Measurements from ENCODE around the gene RPIA.
"Not testable (repeated sequence)": the region's sequence is repeated elsewhere in the genome, so short reads cannot be mapped to it uniquely, and the experiment has no call there.

The RPIA gene

DNA sequence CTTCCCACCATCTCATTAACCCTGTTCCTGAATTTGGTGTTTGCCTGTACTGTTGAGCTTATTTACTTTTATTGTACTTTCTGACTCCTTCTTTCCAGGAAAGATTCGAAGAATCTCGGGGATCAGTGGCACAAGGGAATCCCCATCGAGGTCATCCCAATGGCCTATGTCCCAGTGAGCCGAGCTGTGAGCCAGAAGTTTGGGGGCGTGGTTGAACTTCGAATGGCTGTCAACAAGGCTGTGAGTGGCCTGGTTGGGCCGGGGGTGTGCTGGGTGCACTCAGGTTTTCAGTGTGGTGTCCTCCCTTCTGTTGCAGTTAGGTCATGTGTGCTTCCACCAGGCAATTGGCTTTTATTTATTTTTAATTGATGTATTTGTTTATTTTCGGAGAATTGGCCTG lies 45.0 kb downstream of the RPIA start:
- DNase-seq = no peak

DNA sequence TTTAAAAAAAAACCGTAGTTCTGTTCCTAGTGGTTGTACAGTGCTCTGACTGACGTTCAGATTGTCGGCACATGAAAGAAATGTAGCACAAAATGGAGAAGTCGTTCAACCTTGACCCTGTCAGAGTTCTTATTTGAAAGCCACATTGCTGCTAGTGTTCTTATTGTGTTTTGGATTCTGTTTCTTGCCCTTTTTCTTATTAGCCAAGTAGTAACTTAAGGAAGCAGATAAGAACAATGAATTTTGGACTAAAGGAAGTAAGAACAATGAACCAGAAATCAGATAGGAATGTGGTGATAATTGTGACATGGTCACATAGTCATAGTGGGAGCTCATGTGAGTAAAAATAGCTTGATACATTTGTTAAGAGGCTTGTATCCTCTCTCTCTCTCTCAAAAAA lies 45.9 kb downstream of the RPIA start:
- no peak for DNase-seq

DNA sequence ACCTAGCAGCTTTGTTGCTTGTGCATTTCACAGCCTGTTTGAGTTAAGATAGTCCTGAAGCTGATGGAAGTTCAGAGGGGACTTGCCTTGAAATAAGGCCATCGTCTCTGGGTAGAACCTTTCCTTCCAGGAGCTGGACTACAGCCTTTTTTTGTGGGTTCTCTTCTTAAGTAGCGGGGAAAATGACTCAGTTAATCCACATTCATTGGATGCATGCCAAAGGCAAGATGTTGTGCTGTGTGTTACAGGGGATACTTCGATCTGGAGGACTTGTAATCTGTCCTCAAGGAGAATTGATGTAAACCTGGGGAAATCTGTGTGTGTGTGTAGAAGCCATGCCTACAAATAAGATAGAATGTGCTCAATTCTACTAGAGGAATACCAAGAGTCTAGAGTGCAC lies 46.8 kb downstream of the RPIA start:
- no peak for DNase-seq

DNA sequence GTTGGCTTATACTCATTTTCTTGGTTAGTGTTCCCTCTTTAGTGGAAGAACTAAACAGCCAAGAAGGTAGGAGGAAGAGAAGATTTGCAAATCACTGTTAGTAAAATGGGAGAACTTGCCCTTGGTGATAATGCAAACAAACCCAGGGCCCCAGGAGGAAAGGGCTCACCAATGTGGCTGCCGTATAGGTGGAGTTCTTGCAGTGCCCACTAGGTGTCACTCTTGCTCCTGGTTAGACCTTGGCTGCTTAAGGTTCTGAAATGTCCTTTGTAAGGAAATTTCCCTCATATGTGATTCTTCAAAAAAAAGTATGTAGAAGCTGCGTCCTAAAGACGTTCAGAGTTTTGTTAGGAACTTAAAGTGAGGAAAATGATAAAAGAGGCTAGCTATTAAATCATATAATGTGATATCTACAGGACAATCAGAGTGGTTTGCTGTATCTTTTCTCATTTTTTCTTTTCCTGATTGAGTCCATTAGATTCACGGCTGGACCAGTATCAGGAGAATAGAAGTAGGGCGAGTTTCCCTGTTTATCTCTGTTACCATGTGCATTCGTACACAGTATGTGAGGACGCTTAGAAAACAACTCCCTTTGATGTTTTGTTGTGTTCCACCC lies 48.6 kb downstream of the RPIA start:
- DNase-seq = peak; percentile 57 to 74

DNA sequence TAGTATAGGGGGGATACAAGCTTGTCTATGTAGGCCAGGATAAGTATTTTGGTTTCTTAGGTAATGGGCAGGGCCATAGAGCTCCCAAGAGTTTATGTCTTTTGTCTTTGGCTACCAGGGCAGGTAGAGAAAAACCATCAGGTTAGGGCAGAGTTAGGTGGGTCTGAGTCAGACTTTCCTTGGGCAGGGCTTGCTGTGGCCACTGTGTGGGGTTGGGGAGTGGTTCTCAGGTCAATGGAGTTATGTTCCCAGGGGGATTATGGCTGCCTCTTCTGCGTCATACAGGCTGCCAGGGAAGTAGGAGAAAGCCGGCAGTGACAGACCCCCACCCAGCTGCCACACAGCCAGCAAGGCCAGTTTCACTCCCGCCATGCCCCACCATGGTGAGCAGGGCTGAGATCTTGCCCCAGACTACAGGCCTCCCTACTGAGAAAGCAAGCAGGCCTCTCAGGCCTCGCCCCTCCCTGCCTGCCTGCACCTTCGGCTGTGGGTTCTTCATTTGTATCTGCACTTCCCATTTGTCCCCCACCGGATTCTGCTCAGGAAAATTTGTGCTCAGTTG lies 55.5 kb downstream of the RPIA start:
- no peak for DNase-seq

DNA sequence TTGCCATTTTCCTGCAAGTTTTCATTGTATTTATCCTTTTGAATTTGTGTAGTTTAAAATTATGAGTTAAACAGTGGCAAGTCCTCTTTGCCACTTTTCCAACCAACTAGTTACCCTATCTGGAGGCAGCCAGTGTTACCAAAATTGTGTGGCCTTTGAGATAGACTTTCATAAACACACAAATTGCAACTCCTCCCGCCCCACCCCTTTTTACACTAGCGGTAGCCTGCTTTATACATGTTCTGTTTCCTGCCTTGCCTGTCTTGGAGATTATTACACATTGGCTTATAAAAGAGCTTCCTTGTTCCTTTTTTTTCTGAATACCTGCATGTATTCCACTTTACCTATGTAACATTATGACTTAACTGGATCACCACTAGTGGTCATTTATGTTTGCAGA lies 56.5 kb downstream of the RPIA start:
- no peak for DNase-seq

DNA sequence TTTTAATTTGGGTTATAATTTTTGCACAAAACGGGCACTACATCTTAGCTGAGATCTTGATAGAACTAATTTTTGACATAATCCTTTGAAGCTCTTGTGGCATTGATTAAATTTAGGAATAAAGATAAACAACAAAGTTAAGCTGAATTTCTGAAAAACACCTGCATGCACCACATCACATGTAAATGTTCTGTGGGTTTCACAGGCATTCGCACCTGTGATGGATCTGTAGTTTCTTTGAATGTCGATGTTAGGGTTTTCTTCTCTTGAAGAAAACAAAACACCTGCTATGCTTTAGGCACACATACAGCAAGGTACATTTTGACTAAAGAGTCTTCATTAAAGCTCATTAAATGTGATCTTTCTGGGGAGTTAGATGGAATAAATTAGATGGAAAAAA lies 60.3 kb downstream of the RPIA start:
- no peak for DNase-seq

DNA sequence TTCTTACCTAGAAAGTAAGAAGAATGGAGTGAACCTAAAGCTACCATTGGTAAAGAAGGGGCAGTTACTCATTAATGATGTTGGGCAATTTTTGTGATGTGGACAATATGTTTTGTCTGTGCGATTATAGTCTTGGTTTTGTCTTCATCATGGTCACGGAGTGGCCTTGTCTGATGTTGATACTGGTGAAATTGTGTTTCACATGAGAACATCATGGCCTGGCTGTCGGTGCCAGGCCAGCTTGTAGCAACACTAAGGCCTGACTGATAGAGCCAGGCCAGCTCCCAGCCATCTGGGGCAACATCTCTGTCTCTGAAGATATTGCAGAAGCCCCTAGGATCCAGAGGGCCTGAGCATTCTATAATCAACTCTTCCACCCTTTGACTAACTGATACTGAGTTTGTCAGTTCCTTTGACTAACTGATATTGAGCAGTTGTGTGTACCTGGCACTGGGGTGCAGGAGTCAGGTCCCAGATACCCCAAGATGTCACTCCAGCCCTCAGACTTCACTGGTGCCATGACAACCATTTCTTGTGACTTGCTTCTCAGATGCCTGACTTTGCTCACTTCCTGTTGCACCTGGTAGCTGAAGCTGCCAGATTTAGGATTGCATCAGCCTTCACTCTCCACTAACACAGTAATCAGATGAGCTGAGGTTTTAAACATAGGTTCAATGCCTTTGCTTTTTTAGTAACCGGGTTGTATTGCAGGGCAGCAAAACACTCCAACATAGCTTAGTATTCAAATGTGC lies 62.5 kb downstream of the RPIA start:
- peak; percentile 20 to 21 for DNase-seq

DNA sequence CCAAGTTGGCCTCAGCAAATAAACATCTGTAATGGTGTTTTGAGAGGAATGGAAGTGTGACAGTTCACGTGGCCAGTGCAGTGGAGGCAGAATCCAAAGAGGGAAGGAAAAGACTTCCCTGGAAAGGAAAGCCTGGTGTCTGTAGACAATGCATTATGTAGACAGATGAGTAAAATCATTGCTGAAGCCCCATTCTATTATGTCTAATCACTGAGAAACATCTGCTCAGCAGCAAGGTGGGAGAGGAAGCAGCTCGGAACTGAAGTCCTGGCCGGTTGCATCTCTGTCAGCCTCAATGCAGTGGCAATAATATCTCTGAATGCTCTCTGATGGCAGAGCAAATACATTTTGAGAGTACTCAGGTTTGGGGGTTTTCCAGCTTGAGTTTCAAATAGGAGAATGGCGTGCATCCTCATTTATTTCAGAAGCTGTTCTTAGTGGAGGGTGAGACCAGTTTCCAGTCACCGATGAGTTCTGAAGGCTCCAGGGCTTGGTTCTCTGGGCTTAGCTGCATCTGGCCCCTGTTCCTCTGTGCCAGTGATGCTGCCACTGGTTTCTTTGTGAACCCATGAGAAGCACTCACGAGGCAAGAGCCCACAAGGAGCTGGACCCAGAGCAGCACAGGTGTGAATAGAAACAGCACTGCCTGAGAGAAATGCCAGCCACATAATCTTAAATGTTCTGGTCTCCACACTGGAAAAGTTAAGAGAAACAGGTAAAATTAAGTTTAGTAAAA lies 63.3 kb downstream of the RPIA start:
- no peak for DNase-seq

DNA sequence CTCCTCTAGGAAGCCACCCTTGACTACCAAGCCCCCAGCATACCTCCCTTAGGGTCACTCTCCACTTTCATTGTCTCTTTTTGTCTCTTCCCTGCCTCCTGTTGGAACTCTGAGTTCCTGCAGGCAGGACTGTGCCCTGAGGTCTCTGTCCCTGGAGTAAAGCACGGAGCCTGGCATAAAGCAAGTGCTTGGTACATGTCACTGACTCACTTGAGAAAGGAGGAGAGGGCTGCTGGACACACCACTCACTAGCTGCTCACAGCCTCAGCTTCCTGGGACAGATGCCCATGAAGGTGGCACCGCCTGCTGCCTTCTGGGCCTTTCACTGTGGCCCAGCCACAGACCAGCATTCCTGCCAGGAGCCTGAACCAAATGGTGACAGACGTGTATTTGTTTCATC lies 64.4 kb downstream of the RPIA start:
- no peak for DNase-seq

DNA sequence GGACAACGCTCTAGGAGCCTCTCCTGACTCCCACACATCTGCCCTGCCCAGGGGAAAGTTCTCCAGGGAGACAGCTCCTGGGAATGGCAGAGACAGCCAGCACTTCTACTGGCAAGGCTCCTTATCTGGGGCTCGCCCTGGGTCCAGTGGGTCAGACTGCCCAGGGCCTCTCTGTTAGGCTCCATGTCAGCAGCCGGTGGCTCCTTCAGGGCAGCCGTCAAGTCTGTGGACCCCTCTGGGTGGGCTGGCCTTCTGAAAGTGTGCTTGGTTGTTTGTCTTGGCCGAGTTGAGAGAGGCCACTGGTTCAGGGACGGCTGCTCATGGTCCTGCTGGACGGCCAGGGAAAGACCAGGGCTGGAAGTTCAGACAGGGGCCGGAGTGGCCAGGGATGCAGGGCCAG lies 65.6 kb downstream of the RPIA start:
- no peak for DNase-seq

DNA sequence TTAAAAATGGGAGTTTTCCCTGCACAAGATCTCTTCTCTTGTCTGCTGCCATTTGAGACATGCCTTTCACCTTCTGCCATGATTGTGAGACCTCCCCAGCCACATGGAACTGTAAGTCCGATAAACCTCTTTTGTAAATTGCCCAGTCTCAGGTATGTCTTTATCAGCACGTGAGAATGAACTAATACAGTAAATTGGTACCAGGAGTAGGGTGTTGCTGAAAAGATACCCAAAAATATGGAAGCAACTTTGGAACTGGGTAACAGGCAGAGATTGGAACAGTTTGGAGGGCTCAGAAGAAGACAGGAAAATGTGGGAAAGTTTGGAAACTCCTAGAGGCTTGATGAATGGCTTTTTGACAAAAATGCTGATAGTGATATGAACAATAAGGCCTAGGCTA lies 67.2 kb downstream of the RPIA start:
- DNase-seq = not testable (repeated sequence)

DNA sequence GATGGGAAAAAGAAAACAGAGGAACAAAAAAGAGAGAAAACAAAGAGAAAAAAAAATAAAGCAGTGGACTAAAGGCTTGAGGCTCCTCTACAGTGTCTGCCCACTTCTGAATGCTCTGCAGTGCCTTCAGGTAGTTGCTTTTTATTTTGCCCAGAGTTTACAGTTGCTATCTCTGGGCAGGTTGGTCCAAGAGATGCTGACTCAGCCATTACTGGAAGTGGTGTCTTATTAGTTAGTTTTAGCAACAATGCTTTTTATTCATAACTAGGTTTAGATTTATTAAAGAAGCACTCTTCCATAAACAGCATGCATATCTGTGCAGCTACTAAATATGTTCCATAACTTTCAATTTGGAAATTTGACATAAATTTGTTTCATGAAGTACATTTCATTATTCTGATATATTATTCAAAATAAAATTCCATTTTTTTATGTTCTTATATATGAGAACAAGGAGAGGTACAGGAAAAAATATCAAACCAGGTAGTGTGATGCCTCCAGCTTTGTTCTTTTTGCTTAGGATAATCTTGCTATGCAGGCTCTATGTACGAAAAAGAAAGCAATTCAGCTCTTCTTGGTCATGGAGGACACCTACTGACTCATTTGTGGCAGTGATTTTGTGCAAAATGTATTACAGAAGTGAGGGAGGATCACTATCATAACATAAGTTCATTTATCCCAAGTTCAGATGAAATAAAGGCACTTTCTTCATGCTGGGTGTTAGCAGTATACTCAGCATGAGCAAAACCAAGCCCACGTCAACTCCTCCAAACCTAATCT lies 69.5 kb downstream of the RPIA start:
- no peak for DNase-seq

DNA sequence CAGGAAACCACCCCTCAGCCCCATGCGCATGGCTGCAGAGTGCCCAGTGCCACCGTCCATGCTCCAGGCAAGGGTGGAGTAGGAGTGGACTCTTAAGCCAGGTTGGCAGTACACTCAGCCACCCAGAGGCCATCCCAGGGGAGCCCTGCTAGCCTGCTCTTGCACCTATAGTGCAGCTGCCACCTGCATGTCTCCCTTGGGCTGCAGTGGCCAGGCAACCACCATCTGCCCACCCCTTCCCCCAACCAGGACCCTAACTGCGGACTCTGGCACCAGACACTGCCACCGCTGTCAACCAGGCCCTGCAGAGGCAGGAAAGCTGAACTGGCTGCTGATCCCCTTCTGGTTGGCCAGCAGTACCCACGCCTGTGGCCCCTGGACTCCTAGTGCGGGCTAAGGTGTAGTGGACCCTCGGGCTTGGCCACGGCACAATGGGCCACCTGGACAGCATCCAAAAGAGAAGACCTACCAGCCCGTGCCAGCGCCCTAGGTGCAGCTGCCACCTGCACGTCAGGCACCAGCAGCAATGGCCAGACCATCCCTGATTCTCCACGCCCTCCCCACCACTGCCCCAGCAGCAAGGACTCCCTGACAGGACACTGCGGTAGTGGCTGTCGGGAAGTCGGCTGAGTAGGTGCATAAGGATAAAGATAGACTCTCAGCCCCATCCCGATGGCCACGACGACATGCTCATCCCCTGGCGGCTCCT lies 72.8 kb downstream of the RPIA start:
- no peak for DNase-seq

DNA sequence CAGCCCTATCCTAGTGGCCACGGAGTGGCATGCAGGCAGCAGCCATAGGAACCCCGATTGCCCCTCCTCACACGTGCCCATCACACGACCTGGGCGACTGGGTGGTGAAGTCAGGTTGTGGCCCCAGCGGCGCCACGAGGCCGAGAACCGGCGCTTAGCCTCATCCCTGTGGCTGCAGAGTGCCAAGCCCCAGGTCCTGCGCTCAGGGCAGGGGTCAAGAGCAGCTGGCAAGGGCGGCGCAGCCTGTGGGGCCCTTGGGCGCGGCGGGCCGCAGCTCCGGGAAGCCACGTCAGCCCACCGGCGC lies 73.3 kb downstream of the RPIA start:
- no peak for DNase-seq

DNA sequence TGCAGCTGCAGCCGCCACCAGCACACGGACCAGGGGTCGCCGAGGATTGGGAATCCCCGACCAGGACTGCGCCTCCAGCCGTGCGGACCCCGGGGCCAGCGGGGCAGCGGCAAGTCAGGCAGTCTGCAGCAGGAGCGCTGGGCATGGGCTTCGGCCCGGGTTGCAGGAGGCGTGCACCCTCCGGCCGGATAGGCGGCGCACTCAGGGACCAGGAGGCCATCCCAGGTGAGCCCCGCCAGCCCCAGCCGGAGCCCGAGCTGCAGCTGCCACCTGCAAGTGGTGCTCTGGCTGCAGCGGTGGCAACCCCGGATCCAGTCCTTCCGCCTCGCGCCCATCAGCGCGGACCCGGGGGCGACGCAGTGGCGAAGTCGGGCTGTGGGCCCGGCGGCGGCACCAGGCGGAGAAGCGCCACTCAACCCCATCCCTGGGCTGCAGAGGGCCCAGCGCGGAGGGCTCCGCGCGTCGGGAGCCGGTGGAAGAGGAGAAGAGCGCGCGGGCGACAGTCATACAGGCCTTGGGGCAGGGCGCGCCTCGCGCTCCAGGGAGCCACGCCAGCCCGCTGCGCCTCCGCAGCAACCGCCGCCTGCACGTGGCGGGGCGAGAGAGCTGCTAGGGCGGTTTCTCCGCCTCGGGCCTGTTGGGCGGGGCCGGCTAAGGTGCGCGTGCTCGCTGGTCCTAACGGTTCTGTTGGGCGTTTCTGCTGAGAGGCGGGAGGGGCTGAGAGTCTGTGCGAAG lies 73.8 kb downstream of the RPIA start:
- peak; percentile 37 to 41 for DNase-seq

DNA sequence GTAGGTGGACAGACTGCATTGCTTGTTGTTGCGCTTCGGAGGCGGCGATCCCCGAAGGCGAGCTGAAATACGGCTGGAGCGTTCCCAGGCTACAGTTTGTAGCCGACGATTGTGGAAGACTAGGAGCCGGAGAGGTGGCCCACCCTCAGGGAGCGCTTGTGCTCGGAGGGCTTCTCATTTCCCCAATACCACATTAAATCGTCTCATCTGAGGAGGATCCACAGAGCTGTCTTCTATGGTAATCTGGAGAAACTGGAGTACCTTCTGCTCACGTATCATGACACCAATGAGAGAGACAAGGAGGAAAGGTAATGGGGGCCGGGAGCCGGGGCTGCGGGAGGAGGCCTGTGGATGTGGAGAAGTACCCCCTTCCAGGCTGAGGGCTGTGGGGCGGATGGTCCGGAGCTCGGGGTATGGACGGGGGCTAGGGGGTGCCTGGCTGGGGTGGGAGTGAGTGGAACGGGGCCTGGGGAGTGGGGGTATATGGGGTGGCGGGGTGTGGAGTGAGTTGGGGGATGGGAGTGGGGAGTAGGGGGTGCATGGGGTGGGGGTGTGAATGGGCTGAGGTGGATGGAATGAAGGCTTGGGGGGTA lies 74.5 kb downstream of the RPIA start:
- not testable (repeated sequence) for DNase-seq

DNA sequence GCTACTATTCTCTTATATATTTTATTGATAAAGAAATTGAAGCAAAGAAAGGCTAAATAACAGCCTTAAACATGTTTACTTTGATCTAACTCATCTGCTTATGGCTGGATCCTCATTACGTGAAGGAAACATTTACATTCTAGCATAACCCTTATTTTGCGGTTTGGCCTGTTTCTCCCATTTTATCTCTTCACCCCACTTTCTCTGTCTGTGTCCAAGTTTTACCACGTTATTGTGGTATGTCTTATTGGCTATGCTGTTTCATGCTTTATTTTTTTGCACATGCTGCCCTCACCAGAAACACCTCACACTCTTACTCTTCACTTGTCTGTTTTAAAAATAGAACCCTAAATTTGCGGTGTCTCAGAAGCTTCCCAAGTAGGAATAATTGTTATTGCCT lies 78.5 kb downstream of the RPIA start:
- no peak for DNase-seq

DNA sequence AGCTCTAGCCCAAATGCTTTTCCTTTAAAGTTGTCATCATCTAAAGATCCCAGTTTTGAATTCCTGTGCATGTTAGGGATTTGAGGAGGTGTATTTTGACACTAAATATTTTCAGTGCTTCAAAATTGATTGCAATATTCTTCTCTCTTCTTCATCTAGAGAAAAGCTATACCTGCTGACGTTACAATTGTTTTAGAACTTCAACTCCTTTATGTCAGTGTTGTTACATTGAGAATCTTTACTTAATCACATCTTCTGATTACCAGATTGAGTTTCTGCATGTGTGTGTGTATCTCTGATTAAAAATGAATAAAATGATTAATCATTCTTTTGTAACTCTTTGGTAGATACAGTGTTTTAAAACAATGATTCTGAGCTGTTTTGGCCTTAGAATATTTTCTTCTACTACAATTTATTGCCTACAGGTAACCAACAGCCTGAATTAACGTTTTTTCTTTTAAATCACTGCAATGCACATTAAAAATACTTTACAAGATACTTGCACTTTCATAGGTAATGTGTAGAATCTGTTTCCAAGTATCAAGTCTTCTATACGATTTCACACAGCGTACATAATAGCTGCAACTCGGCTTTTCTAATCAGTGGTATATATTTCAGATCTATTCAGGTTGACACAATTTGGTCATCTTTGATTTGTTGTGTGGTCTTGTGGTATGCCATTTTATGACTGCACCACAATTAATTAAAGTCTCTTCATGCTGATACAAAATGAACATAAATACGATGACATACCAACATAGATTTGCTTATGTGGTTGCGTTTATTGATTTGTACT lies 82.0 kb downstream of the RPIA start:
- not testable (repeated sequence) for DNase-seq

DNA sequence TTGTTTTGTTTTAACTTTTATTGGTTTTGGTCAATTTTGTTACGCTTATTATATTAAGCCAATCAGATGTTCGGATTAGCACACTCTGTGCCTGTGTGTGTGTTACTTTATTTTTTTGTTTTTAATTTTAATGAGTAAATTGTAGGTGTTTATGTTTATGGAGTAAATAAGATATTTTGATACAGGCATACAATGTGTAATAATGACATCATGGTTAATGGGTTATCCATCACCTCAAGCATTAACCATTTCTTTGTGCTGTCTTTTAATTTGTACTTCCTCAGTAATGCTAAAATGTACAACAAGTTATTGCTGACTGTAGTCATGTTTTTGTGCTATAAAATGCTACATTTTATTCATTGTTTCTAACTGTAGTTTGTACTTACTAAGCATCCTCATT lies 97.7 kb downstream of the RPIA start:
- DNase-seq = not testable (repeated sequence)

DNA sequence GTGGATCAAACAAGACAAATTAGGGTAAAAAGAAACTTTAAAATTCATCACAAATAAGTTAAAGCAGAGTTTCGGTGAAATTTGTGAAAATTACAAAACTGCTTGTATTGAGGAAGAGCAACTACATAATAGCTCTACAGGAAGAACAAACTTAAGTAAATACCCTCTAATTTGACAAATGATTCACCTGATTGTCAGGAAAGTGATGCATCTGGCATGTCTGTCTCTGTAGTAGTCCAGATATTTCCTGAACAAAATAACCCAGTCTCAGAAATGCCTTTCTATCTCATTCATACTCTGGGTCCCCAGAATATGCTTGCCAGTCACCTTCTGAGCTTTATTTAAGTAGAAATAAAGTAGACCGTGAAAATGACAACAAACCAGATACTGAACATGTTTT lies 104.5 kb downstream of the RPIA start:
- not testable (repeated sequence) for DNase-seq

Data from activated CD4-positive, alpha-beta T cell treated with anti-CD3 and anti-CD28 coated beads for 4 hours (primary cell).